ENCODE results near the gene PRRX2.
"Not testable (repeated sequence)": the region's sequence is repeated elsewhere in the genome, so short reads cannot be mapped to it uniquely, and the experiment has no call there.

Gene PRRX2

GRCh38 chr9:129655154-129655553 is 10.3 kb upstream of the PRRX2 start:
- DNase-seq = no peak

- DNase-seq = no peak
These were observed 9.8 kb upstream of the PRRX2 start for GRCh38 chr9:129655696-129656095.

GRCh38 chr9:129656795-129657390 is 8.6 kb upstream of the PRRX2 start:
- no peak for DNase-seq

GRCh38 chr9:129661029-129661428 is 4.4 kb upstream of the PRRX2 start:
- no peak for DNase-seq

- DNase-seq = not testable (repeated sequence)
These were observed 3.2 kb upstream of the PRRX2 start for GRCh38 chr9:129662239-129662638.

GRCh38 chr9:129664746-129665388 is 580 bp upstream of the PRRX2 start:
- DNase-seq = no peak

- no peak for DNase-seq
These were observed 520 bp downstream of the PRRX2 start for GRCh38 chr9:129665814-129666520.

- DNase-seq = no peak
These were observed 1.1 kb downstream of the PRRX2 start for GRCh38 chr9:129666575-129666974.

GRCh38 chr9:129667378-129667777 is 1.9 kb downstream of the PRRX2 start:
- no peak for DNase-seq

- no peak for DNase-seq
These were observed 2.4 kb downstream of the PRRX2 start for GRCh38 chr9:129667850-129668249.

GRCh38 chr9:129669141-129669718 is 3.8 kb downstream of the PRRX2 start:
- no peak for DNase-seq

GRCh38 chr9:129669946-129670345 is 4.5 kb downstream of the PRRX2 start:
- DNase-seq = no peak

- DNase-seq = no peak
These were observed 5.6 kb downstream of the PRRX2 start for GRCh38 chr9:129671065-129671464.

- peak; percentile 46 for DNase-seq
These were observed 6.1 kb downstream of the PRRX2 start for GRCh38 chr9:129671519-129671918.

GRCh38 chr9:129672702-129673101 is 7.3 kb downstream of the PRRX2 start:
- no peak for DNase-seq

GRCh38 chr9:129673602-129674001 is 8.2 kb downstream of the PRRX2 start:
- DNase-seq = no peak

GRCh38 chr9:129674229-129674628 is 8.8 kb downstream of the PRRX2 start:
- DNase-seq = no peak

- no peak for DNase-seq
These were observed 10.2 kb downstream of the PRRX2 start for GRCh38 chr9:129675620-129676019.

- DNase-seq = no peak
These were observed 10.8 kb downstream of the PRRX2 start for GRCh38 chr9:129676287-129676686.

- no peak for DNase-seq
These were observed 11.5 kb downstream of the PRRX2 start for GRCh38 chr9:129676975-129677374.

- no peak for DNase-seq
These were observed 12.0 kb downstream of the PRRX2 start for GRCh38 chr9:129677456-129677855.

GRCh38 chr9:129678844-129679243 is 13.4 kb downstream of the PRRX2 start:
- DNase-seq = no peak

- no peak for DNase-seq
These were observed 14.1 kb downstream of the PRRX2 start for GRCh38 chr9:129679537-129679936.

- DNase-seq = no peak
These were observed 16.5 kb downstream of the PRRX2 start for GRCh38 chr9:129681924-129682323.
